GM12891 (cell line): Measurements from ENCODE around the gene LPCAT1.

Experiments used
- POLR2A ChIP-seq: IDR thresholded peaks from 2 replicates; pipeline ENCODE4 v1.6.1; 2011; ENCODE audit warnings: low read depth, low read length, control low read depth
- POLR2AphosphoS5 ChIP-seq: IDR thresholded peaks from 2 replicates; pipeline ENCODE4 v1.6.1; 2011; ENCODE audit warnings: low read depth, low read length, control low read depth
- SPI1 ChIP-seq: IDR thresholded peaks from 2 replicates; pipeline ENCODE4 v1.6.1; 2011; ENCODE audit warnings: low read depth, low read length, control low read depth
- TAF1 ChIP-seq: IDR thresholded peaks from 2 replicates; pipeline ENCODE4 v1.6.1; 2011; ENCODE audit warnings: low read depth, low read length, control low read depth

DNA sequence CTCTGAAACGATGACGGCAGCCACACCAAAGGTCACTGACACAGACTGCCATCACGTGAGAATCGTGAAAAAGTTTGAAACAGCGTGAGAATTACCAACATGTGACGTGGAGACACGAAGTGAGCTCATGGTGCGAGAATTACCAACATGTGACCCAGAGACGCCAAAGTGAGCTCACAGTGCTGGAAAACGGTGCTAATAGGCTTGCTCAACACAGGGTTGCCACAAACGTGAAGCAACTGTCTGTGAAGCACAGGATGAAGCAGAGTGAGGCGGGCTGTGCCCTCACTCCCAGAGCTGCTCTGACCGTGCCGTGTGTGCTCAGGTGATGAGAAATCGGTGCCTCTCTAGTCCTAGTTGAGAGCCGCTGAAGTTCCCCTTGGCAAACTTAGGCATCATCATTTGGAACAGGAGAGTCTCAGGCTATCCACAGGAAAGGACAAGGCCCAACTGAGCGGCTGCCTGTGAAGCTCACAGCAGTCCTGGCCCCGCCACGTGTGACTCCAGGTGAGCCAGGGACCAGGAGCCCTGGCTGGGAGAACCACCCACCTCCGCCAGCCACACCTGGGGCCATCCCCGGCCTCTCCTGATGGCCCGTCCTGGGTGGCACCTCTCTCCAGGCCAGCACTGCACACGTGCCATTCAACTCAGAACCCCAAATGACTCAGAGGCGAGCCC lies 48.8 kb downstream of the LPCAT1 start:
- no peak for TF ChIP-seq POLR2A
- peak; percentile 52; the same call in 1 of the 2 replicates for TF ChIP-seq POLR2AphosphoS5
- TF ChIP-seq SPI1, result no peak
- no peak for TF ChIP-seq TAF1
